Mucosa of rectum (tissue), 2 donors: ENCODE results near the gene SMPD1.

Experiments
- H3K27ac ChIP-seq, 2 donors: one replicate each; pipeline ENCODE4 v1.7.0; 2013; ENCODE audit warnings: inconsistent platforms in 2 of 2, low read depth in 2 of 2, low read length in 2 of 2
- H3K27me3 ChIP-seq, 2 donors: one replicate each; pipeline ENCODE4 v1.7.0; 2013; ENCODE audit warnings: low read length in 2 of 2; ENCODE audit not compliant: control insufficient read depth in 2 of 2, insufficient read depth in 2 of 2
- H3K36me3 ChIP-seq, 2 donors: one replicate each; pipeline ENCODE4 v1.7.0; 2013; ENCODE audit warnings: low read length in 2 of 2; ENCODE audit not compliant: control insufficient read depth in 2 of 2, insufficient read depth in 2 of 2
- H3K4me1 ChIP-seq, 2 donors: one replicate each; pipeline ENCODE4 v1.7.0; 2013; ENCODE audit warnings: low read length in 2 of 2, mild to moderate bottlenecking in 1 of 2; ENCODE audit not compliant: control insufficient read depth in 2 of 2, insufficient read depth in 2 of 2
- H3K4me3 ChIP-seq, 2 donors: one replicate each; pipeline ENCODE4 v1.7.0; 2013; ENCODE audit warnings: low read length in 2 of 2
- H3K9ac ChIP-seq, 2 donors: one replicate each; pipeline ENCODE4 v1.7.0; 2013; ENCODE audit warnings: low read length in 2 of 2, low read depth in 1 of 2, mild to moderate bottlenecking in 1 of 2
- H3K9me3 ChIP-seq, 2 donors: one replicate each; pipeline ENCODE4 v1.7.0; 2013; ENCODE audit warnings: low read length in 2 of 2; ENCODE audit not compliant: control insufficient read depth in 2 of 2
- donor health status: healthy.
- donor health status: Normal muscosa, but diverticular disease.

Gene SMPD1

GRCh38 chr11:6360183-6360582 is 30.1 kb upstream of the SMPD1 start:
- no peak overlapping the region for H3K27ac ChIP-seq
- H3K9ac ChIP-seq, result no peak overlapping the region
- no peak overlapping the region for H3K4me3 ChIP-seq
- no peaks in the 10 kb centered on the region for H3K9me3 ChIP-seq
- no peaks in the 10 kb centered on the region for H3K4me1 ChIP-seq
- H3K36me3 ChIP-seq, result no peaks in the 10 kb centered on the region
- no peaks in the 10 kb centered on the region for H3K27me3 ChIP-seq

- H3K27ac ChIP-seq, result no peak overlapping the region
- H3K4me3 ChIP-seq, result no peak overlapping the region
Observed at GRCh38 chr11:6362185-6362872, 27.9 kb upstream of the SMPD1 start.

GRCh38 chr11:6362873-6363678 is 27.2 kb upstream of the SMPD1 start:
- no peak overlapping the region for H3K4me3 ChIP-seq
- no peaks in the 10 kb centered on the region for H3K36me3 ChIP-seq
- H3K9me3 ChIP-seq, result no peaks in the 10 kb centered on the region
- no peaks in the 10 kb centered on the region for H3K4me1 ChIP-seq
- no peak overlapping the region for H3K27ac ChIP-seq
- H3K27me3 ChIP-seq, result no peaks in the 10 kb centered on the region
- no peak overlapping the region for H3K9ac ChIP-seq

More at GRCh38 chr11:6362185-6362872, 27.9 kb upstream of the SMPD1 start:
- Histone ChIP-seq H3K9ac (no peak overlapping the region), H3K27me3 (no peaks in the 10 kb centered on the region), H3K9me3 (no peaks in the 10 kb centered on the region), H3K36me3 (no peaks in the 10 kb centered on the region), H3K4me1 (no peaks in the 10 kb centered on the region)

- Histone ChIP-seq H3K4me3 (no peak overlapping the region), H3K4me1 (no peaks in the 10 kb centered on the region), H3K9me3 (no peaks in the 10 kb centered on the region), H3K9ac (no peak overlapping the region), H3K27ac (no peak overlapping the region), H3K36me3 (no peaks in the 10 kb centered on the region), H3K27me3 (no peaks in the 10 kb centered on the region)
Observed at GRCh38 chr11:6365659-6366058, 24.6 kb upstream of the SMPD1 start.

- Histone ChIP-seq H3K9ac (no peak overlapping the region), H3K4me3 (no peak overlapping the region), H3K36me3 (no peaks in the 10 kb centered on the region), H3K4me1 (no peaks in the 10 kb centered on the region), H3K9me3 (no peaks in the 10 kb centered on the region), H3K27ac (no peak overlapping the region), H3K27me3 (no peaks in the 10 kb centered on the region)
Observed at GRCh38 chr11:6371825-6372224, 18.4 kb upstream of the SMPD1 start.

GRCh38 chr11:6377902-6378639 is 12.2 kb upstream of the SMPD1 start:
- H3K4me3 ChIP-seq, result no peak overlapping the region
- no peak overlapping the region for H3K27ac ChIP-seq
- no peak overlapping the region for H3K9ac ChIP-seq
- peaks cover 2 to 4% of the 10 kb centered on the region in 2 donors for H3K4me1 ChIP-seq
- H3K27me3 ChIP-seq, result no peaks in the 10 kb centered on the region
- H3K9me3 ChIP-seq, result no peaks in the 10 kb centered on the region
- H3K36me3 ChIP-seq, result no peaks in the 10 kb centered on the region

GRCh38 chr11:6378640-6378989 is 11.7 kb upstream of the SMPD1 start:
- Histone ChIP-seq H3K4me1 (peaks cover 2 to 5% of the 10 kb centered on the region in 2 donors), H3K27ac (no peak overlapping the region), H3K27me3 (no peaks in the 10 kb centered on the region), H3K4me3 (no peak overlapping the region), H3K36me3 (no peaks in the 10 kb centered on the region), H3K9me3 (no peaks in the 10 kb centered on the region), H3K9ac (no peak overlapping the region)

- Histone ChIP-seq H3K27ac (no peak overlapping the region), H3K9me3 (no peaks in the 10 kb centered on the region), H3K9ac (no peak overlapping the region)
Observed at GRCh38 chr11:6385046-6385777, 5.1 kb upstream of the SMPD1 start.

GRCh38 chr11:6387811-6388599 is 2.3 kb upstream of the SMPD1 start:
- H3K27ac ChIP-seq, result peak overlapping the region; percentile 53 to 97

More at GRCh38 chr11:6385046-6385777, 5.1 kb upstream of the SMPD1 start:
- H3K4me1 ChIP-seq, result peaks cover 16 to 26% of the 10 kb centered on the region in 2 donors
- H3K36me3 ChIP-seq, result no peaks in the 10 kb centered on the region
- no peaks in the 10 kb centered on the region for H3K27me3 ChIP-seq
- H3K4me3 ChIP-seq, result no peak overlapping the region

More at GRCh38 chr11:6387811-6388599, 2.3 kb upstream of the SMPD1 start:
- Histone ChIP-seq H3K4me3 (peak overlapping the region in 1 of 2 donors; percentile 2), H3K9ac (peak overlapping the region in 1 of 2 donors; percentile 24), H3K27me3 (no peaks in the 10 kb centered on the region), H3K36me3 (peaks cover 0 to 2% of the 10 kb centered on the region in 2 donors), H3K4me1 (peaks cover 21 to 34% of the 10 kb centered on the region in 2 donors), H3K9me3 (no peaks in the 10 kb centered on the region)
